WTC11 (cell line): ENCODE results near the gene NEMP1. TPM values are rescaled to one million over a fixed set of nuclear protein-coding genes. Genes with fewer than 3 reads are reported as not detected.

Experiments used
- ATAC-seq: fragments of 200-7000 bp; cut with Tn5 transposase; 2 replicates; pipeline ENCODE4 v1.10.0; 2021; ENCODE audit warnings: mild to moderate bottlenecking, moderate library complexity
- CTCF ChIA-PET: fragments of 300-600 bp; sonication (Branson Sonifier 250); formaldehyde crosslinking; loops from one replicate; lab custom pipeline; 2021; ENCODE audit warnings: antibody characterized with exemption; lab: Charles Lee
- POLR2A ChIA-PET: fragments of 350-600 bp; sonication (Branson Sonifier 250); formaldehyde crosslinking; loops from one replicate; lab custom pipeline; 2021; ENCODE audit warnings: antibody characterized with exemption; lab: Charles Lee
- DNase-seq: peaks from one replicate; pipeline ENCODE4 v3.0.0; 2021; ENCODE audit warnings: low spot score
- H3K27ac Mint-ChIP-seq: 2 replicates; pipeline ENCODE4 v1.8.0; 2021; ENCODE audit warnings: mixed read lengths
- H3K27me3 Mint-ChIP-seq: 2 replicates; pipeline ENCODE4 v1.8.0; 2021; ENCODE audit warnings: low read depth, mild to moderate bottlenecking, moderate library complexity, mixed read lengths
- H3K36me3 Mint-ChIP-seq: 2 replicates; pipeline ENCODE4 v1.8.0; 2021; ENCODE audit warnings: mixed read lengths
- H3K4me1 Mint-ChIP-seq: 2 replicates; pipeline ENCODE4 v1.8.0; 2022; ENCODE audit warnings: mixed read lengths
- H3K4me3 Mint-ChIP-seq: 2 replicates; pipeline ENCODE4 v1.8.0; 2021; ENCODE audit warnings: mild to moderate bottlenecking, moderate library complexity, mixed read lengths
- H3K9me3 Mint-ChIP-seq: 2 replicates; pipeline ENCODE4 v1.8.0; 2021; ENCODE audit warnings: mixed read lengths
- CBFB ChIP-seq: sonication (generic); formaldehyde crosslinking; IDR thresholded peaks from 2 replicates; pipeline ENCODE4 v1.8.1; 2022; ENCODE audit warnings: mild to moderate bottlenecking, low read depth, missing genetic modification reagents
- CTCF ChIP-seq: fragments of 200-600 bp; IDR thresholded peaks from 2 replicates; pipeline ENCODE4 v1.8.0; 2022; ENCODE audit warnings: antibody characterized with exemption
- E2F1 ChIP-seq: sonication (generic); formaldehyde crosslinking; IDR thresholded peaks from 2 replicates; pipeline ENCODE4 v1.8.0; 2022; ENCODE audit warnings: mild to moderate bottlenecking, missing genetic modification reagents
- FOXP1 ChIP-seq: sonication (generic); formaldehyde crosslinking; IDR thresholded peaks from 2 replicates; pipeline ENCODE4 v1.8.0; 2022; ENCODE audit warnings: missing genetic modification reagents, mild to moderate bottlenecking, moderate library complexity, borderline replicate concordance
- JUN ChIP-seq: sonication (generic); formaldehyde crosslinking; IDR thresholded peaks from 2 replicates; pipeline ENCODE4 v1.8.0; 2023; ENCODE audit warnings: mild to moderate bottlenecking, missing genetic modification reagents
- MXD4 ChIP-seq: fragments of 250-450 bp; sonication (Bioruptor Pico); IDR thresholded peaks from 2 replicates; pipeline ENCODE4 v1.8.0; 2021; ENCODE audit warnings: mild to moderate bottlenecking, moderate library complexity, borderline replicate concordance
- NR2C2 ChIP-seq: sonication (generic); formaldehyde crosslinking; IDR thresholded peaks from 2 replicates; pipeline ENCODE4 v1.8.0; 2022; ENCODE audit warnings: mild to moderate bottlenecking, missing genetic modification reagents
- NR3C1 ChIP-seq: sonication (generic); formaldehyde crosslinking; conservative IDR thresholded peaks from 2 replicates; pipeline ENCODE4 v1.8.1; 2023; ENCODE audit warnings: low read depth, mild to moderate bottlenecking, missing genetic modification reagents
- PREB ChIP-seq: sonication (generic); formaldehyde crosslinking; IDR thresholded peaks from 2 replicates; pipeline ENCODE4 v1.8.1; 2022; ENCODE audit warnings: mild to moderate bottlenecking, missing genetic modification reagents, moderate library complexity, borderline replicate concordance
- SMAD4 ChIP-seq: sonication (generic); formaldehyde crosslinking; IDR thresholded peaks from 2 replicates; pipeline ENCODE4 v1.8.0; 2022; ENCODE audit warnings: mild to moderate bottlenecking, missing genetic modification reagents
- STAT6 ChIP-seq: sonication (generic); formaldehyde crosslinking; conservative IDR thresholded peaks from 2 replicates; pipeline ENCODE4 v1.8.1; 2023; ENCODE audit warnings: mild to moderate bottlenecking, low read depth, missing genetic modification reagents, moderate library complexity
- TCF7 ChIP-seq: sonication (generic); formaldehyde crosslinking; IDR thresholded peaks from 2 replicates; pipeline ENCODE4 v1.8.0; 2022; ENCODE audit warnings: mild to moderate bottlenecking, low read depth, missing genetic modification reagents, moderate library complexity
- TEAD1 ChIP-seq: sonication (generic); formaldehyde crosslinking; IDR thresholded peaks from 2 replicates; pipeline ENCODE4 v1.8.0; 2022; ENCODE audit warnings: mild to moderate bottlenecking, missing genetic modification reagents
- ZNF121 ChIP-seq: sonication (generic); formaldehyde crosslinking; IDR thresholded peaks from 2 replicates; pipeline ENCODE4 v1.8.0; 2023; ENCODE audit warnings: missing genetic modification reagents
- ZNF416 ChIP-seq: fragments of 250-450 bp; sonication (Bioruptor Pico); IDR thresholded peaks from 2 replicates; pipeline ENCODE4 v1.9.0; 2021; ENCODE audit warnings: mild to moderate bottlenecking, inconsistent platforms
- total RNA-seq: library from RNA; stranded (reverse); gene quantifications from 3 replicates; pipeline ENCODE4 v1.2.3, GENCODE V29; 2021

The NEMP1 gene
- total RNA-seq, 1 experiment from 2014 or later: 41.9 TPM

- no peaks in the 10 kb centered on the region for H3K9me3 Mint-ChIP-seq
- no peak overlapping the region for H3K4me3 Mint-ChIP-seq
- peaks cover 38% of the 10 kb centered on the region for H3K36me3 Mint-ChIP-seq
- ChIA-PET POLR2A (interaction anchor here (0.6 to 1.9 kb wide), 5 partner anchors 10 to 251 kb away, joined by 3 to 26 read pairs (median 7); partner anchors contain the start of genes NEMP1 and STAT6), CTCF (interaction anchor here (0.8 to 8.7 kb wide), 23 partner anchors 12 to 149 kb away, joined by 3 to 219 read pairs (median 7); partner anchors contain the start of genes LRP1, MYO1A, NEMP1 and STAT6)
- no peak for ATAC-seq
- H3K4me1 Mint-ChIP-seq: peaks cover 37% of the 10 kb centered on the region
- TF ChIP-seq PREB (no peak), JUN (CRISPR knock-in tag) (no peak), STAT6 (CRISPR knock-in tag) (no peak), SMAD4 (no peak), TEAD1 (CRISPR knock-in tag) (no peak), ZNF416 (CRISPR knock-in tag) (no peak)
- DNase-seq: no peak
- H3K27me3 Mint-ChIP-seq: no peaks in the 10 kb centered on the region; the same call in 1 of the 2 replicates
- H3K27ac Mint-ChIP-seq: peak overlapping the region; percentile 85
Measured at GRCh38 chr12:57094208-57095160, 15.9 kb upstream of the NEMP1 start.

- H3K4me1 Mint-ChIP-seq: peaks cover 37% of the 10 kb centered on the region
- H3K27me3 Mint-ChIP-seq: no peaks in the 10 kb centered on the region; the same call in 1 of the 2 replicates
- ATAC-seq (peak; percentile 43), DNase-seq (peak; percentile 88)
- H3K4me3 Mint-ChIP-seq: peak overlapping the region; percentile 22
- H3K9me3 Mint-ChIP-seq: no peaks in the 10 kb centered on the region
- POLR2A ChIA-PET: interaction anchor here (0.6 to 1.9 kb wide), 5 partner anchors 11 to 252 kb away, joined by 3 to 26 read pairs (median 7); partner anchors contain the start of genes NEMP1 and STAT6
- TF ChIP-seq FOXP1: peak; percentile 51; the same call in 1 of the 2 replicates
- TF ChIP-seq CTCF: peak; percentile 73; the same call in 1 of the 2 replicates
- no peak for TF ChIP-seq CBFB (CRISPR knock-in tag)
- peaks cover 31% of the 10 kb centered on the region for H3K36me3 Mint-ChIP-seq
- CTCF ChIA-PET: interaction anchor here (0.5 to 8.7 kb wide), 26 partner anchors 9 to 315 kb away, joined by 3 to 219 read pairs (median 6); partner anchors contain the start of genes LRP1, MYO1A, NEMP1 and STAT6
- peak overlapping the region; percentile 93 for H3K27ac Mint-ChIP-seq
Measured at GRCh38 chr12:57093415-57094207, 15.0 kb upstream of the NEMP1 start.

- DNase-seq: no peak
- Mint-ChIP-seq H3K27me3 (no peaks in the 10 kb centered on the region; the same call in 1 of the 2 replicates), H3K36me3 (peaks cover 31% of the 10 kb centered on the region), H3K4me1 (peaks cover 37% of the 10 kb centered on the region), H3K4me3 (no peak overlapping the region), H3K9me3 (no peaks in the 10 kb centered on the region), H3K27ac (peak overlapping the region; percentile 45; the same call in 1 of the 2 replicates)
- POLR2A ChIA-PET: interaction anchor here (1.2 to 1.9 kb wide), 5 partner anchors 11 to 23 kb away, joined by 5 to 26 read pairs (median 7); partner anchors contain the start of genes NEMP1 and STAT6
- CTCF ChIA-PET: interaction anchor here (0.5 to 8.7 kb wide), 20 partner anchors 9 to 496 kb away, joined by 3 to 219 read pairs (median 7); partner anchors contain the start of genes NEMP1, STAT6 and TAC3
- no peak for ATAC-seq
- TF ChIP-seq STAT6 (CRISPR knock-in tag) (no peak), NR3C1 (no peak), MXD4 (CRISPR knock-in tag) (no peak), NR2C2 (CRISPR knock-in tag) (no peak), E2F1 (CRISPR knock-in tag) (no peak), TCF7 (CRISPR knock-in tag) (no peak), ZNF121 (no peak)
Measured at GRCh38 chr12:57092876-57093414, 14.4 kb upstream of the NEMP1 start.
